ENCODE results near the gene CLEC17A.
"Not testable (repeated sequence)": the region's sequence is repeated elsewhere in the genome, so short reads cannot be mapped to it uniquely, and the experiment has no call there.

The CLEC17A gene

GRCh38 chr19:14582894-14583340 is at the start of gene CLEC17A:
Gene CLEC17A, plus strand, starts transcription at chr19:14583084. Its CDS starts 77 bp downstream, at chr19:14583161.
- no peak for DNase-seq

- no peak for DNase-seq
Measured at GRCh38 chr19:14533450-14533849, 49.4 kb upstream of the CLEC17A start.

GRCh38 chr19:14536926-14537692 is 45.8 kb upstream of the CLEC17A start:
- peak; percentile 43 for DNase-seq

- no peak for DNase-seq
Measured at GRCh38 chr19:14540741-14541525, 42.0 kb upstream of the CLEC17A start.

GRCh38 chr19:14541979-14542378 is 40.9 kb upstream of the CLEC17A start:
- DNase-seq: not testable (repeated sequence)

GRCh38 chr19:14542711-14543328 is 40.1 kb upstream of the CLEC17A start:
- no peak for DNase-seq

- DNase-seq: no peak
Measured at GRCh38 chr19:14544047-14544446, 38.8 kb upstream of the CLEC17A start.

GRCh38 chr19:14544977-14545715 is 37.7 kb upstream of the CLEC17A start:
- no peak for DNase-seq

GRCh38 chr19:14545716-14546082 is 37.2 kb upstream of the CLEC17A start:
- no peak for DNase-seq

- no peak for DNase-seq
Measured at GRCh38 chr19:14550201-14550754, 32.6 kb upstream of the CLEC17A start.

- DNase-seq: peak; percentile 43
Measured at GRCh38 chr19:14551134-14552005, 31.5 kb upstream of the CLEC17A start.

GRCh38 chr19:14552006-14552360 is 30.9 kb upstream of the CLEC17A start:
- not testable (repeated sequence) for DNase-seq

- no peak for DNase-seq
Measured at GRCh38 chr19:14553042-14553938, 29.6 kb upstream of the CLEC17A start.

GRCh38 chr19:14553939-14554243 is 29.0 kb upstream of the CLEC17A start:
- no peak for DNase-seq

GRCh38 chr19:14554382-14554812 is 28.5 kb upstream of the CLEC17A start:
- DNase-seq: no peak

GRCh38 chr19:14555918-14556661 is 26.8 kb upstream of the CLEC17A start:
- DNase-seq: no peak

- peak; percentile 84 for DNase-seq
Measured at GRCh38 chr19:14556662-14557188, 26.2 kb upstream of the CLEC17A start.

GRCh38 chr19:14558370-14559066 is 24.4 kb upstream of the CLEC17A start:
- DNase-seq: no peak
